ENCODE data around the gene MAU2. TPM values are rescaled to one million over a fixed set of nuclear protein-coding genes. Genes with fewer than 3 reads are reported as not detected.

Gene MAU2
- total and polyA plus RNA-seq, 10 of the 15 experiments (the other 5 are each of a cell fraction or from before 2014, with no cell fraction given): 1.8 to 47.2 (median 22.1) TPM

GRCh38 chr19:19355606-19356139 is 35.0 kb downstream of the MAU2 start:
- Histone ChIP-seq H3K4me2 (ENCODE audit: control insufficient read depth, insufficient read depth) (no peak overlapping the region), H4K20me1 (ENCODE audit: control insufficient read depth, insufficient read depth) (no peaks in the 10 kb centered on the region), H3K36me3 (ENCODE audit: control insufficient read depth in 2 of 2, insufficient read depth in 2 of 2, low read length in 1 of 2) (peaks cover 9 to 17% of the 10 kb centered on the region in 2 experiments), H3K4me1 (ENCODE audit: control insufficient read depth, insufficient read depth, low read length) (no peaks in the 10 kb centered on the region), H3K27ac (ENCODE audit: control insufficient read depth, insufficient read depth) (no peak overlapping the region), H3K4me3 (no peak overlapping the region), H3K9me3 (replicated peaks; ENCODE audit: control insufficient read depth, insufficient read depth, low read length) (no peaks in the 10 kb centered on the region), H3K27me3 (replicated peaks in 1 of 2; ENCODE audit: control insufficient read depth in 2 of 2, insufficient read depth in 2 of 2, low read length in 1 of 2) (no peaks in the 10 kb centered on the region), H2AFZ (ENCODE audit: control insufficient read depth, low read depth, low read length) (no peak overlapping the region), H3K9ac (ENCODE audit: control insufficient read depth, insufficient read depth, low read length) (no peak overlapping the region), H3K79me2 (ENCODE audit: control insufficient read depth, insufficient read depth, low read length) (no peaks in the 10 kb centered on the region)
- POLR2A ChIA-PET: no interaction called here
- intact Hi-C loops (cut with micrococcal nuclease; ENCODE audit: unreplicated experiment): no loop called here
- 98% methylated on average over 18 of the region's 18 CpGs for WGBS (ENCODE audit: insufficient coverage, insufficient replicate concordance, low lambda C conversion rate, missing lambda C conversion rate)
- no TSS peak for BruUV-seq (replicated peaks)
- FAIRE-seq: no peak
- CTCF ChIA-PET: no interaction called here
- TF ChIP-seq ZBTB33 (IDR thresholded peaks at IDR 0.05) (no peak), YY1 (IDR thresholded peaks at IDR 0.05; ENCODE audit: low read depth, low read length) (no peak), TAF1 (IDR thresholded peaks at IDR 0.05; ENCODE audit: borderline replicate concordance, low read depth, low read length) (no peak), HDAC6 (IDR thresholded peaks at IDR 0.05; ENCODE audit: unreplicated experiment) (no peak), E2F4 (IDR thresholded peaks at IDR 0.05; ENCODE audit: low read depth, low read length) (no peak), TCF3 (IDR thresholded peaks at IDR 0.05; ENCODE audit: borderline replicate concordance, insufficient read depth, low read depth, low read length) (no peak), CEBPB (IDR thresholded peaks at IDR 0.05; ENCODE audit: borderline replicate concordance in 1 of 2, low read depth in 2 of 2, low read length in 2 of 2) (no peak), BHLHE40 (IDR thresholded peaks at IDR 0.05; ENCODE audit: borderline replicate concordance in 1 of 2, low read depth in 2 of 2, low read length in 1 of 2) (no peak), GABPA (IDR thresholded peaks at IDR 0.05; ENCODE audit: low read depth) (no peak), NBN (IDR thresholded peaks at IDR 0.05) (no peak), ESRRA (IDR thresholded peaks at IDR 0.05; ENCODE audit: low read length) (no peak), ASH2L (IDR thresholded peaks at IDR 0.05; ENCODE audit: borderline replicate concordance, low read depth) (no peak)
- in situ Hi-C loops (cut with MboI): no loop called here
- ATAC-seq: no peak
- RAD21 ChIA-PET (ENCODE audit: unreplicated experiment): no interaction called here
- no peak for DNase-seq (ENCODE audit: low read depth, low spot score)
- SMC1A ChIA-PET (ENCODE audit: uncharacterized antibody, unreplicated experiment): no interaction called here
